ENCODE results near the gene PCSK1N.

The PCSK1N gene

DNA sequence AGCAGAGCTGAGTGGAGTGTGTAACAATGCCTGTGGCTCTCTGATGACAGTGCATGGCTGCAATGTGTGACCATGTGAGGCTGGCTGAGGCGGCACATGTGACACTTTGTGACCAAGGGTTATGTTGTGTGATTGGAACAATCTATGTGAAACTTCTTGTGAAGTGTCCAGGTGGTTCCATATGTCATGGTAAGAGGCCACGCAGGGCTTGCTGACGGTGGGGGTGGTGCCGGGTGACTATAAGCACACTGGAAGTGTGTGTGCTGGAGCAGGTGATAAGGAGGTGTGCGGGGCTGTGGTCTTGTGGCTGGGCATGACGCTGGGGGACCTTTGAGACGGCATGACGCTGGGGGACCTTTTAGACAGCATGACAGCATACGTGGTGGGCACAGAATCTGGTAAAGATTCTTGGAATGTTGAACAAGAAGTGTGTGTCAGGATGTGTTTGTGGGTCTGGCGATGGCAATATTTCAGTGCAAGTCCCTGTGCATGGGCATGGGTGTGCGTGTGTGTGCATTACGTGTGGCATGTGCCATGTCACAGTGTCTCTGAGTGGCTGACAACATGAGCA is 41.0 kb downstream of the PCSK1N start:
- DNase-seq (ENCODE audit: low read depth): no peak
- TF ChIP-seq, protein P1, sequence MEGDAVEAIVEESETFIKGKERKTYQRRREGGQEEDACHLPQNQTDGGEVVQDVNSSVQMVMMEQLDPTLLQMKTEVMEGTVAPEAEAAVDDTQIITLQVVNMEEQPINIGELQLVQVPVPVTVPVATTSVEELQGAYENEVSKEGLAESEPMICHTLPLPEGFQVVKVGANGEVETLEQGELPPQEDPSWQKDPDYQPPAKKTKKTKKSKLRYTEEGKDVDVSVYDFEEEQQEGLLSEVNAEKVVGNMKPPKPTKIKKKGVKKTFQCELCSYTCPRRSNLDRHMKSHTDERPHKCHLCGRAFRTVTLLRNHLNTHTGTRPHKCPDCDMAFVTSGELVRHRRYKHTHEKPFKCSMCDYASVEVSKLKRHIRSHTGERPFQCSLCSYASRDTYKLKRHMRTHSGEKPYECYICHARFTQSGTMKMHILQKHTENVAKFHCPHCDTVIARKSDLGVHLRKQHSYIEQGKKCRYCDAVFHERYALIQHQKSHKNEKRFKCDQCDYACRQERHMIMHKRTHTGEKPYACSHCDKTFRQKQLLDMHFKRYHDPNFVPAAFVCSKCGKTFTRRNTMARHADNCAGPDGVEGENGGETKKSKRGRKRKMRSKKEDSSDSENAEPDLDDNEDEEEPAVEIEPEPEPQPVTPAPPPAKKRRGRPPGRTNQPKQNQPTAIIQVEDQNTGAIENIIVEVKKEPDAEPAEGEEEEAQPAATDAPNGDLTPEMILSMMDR (conservative IDR thresholded peaks at IDR 0.05; ENCODE audit: low read depth, low read length): no peak
- H3K4me3 ChIP-seq (ENCODE audit: low read depth, low read length): no peak overlapping the region

DNA sequence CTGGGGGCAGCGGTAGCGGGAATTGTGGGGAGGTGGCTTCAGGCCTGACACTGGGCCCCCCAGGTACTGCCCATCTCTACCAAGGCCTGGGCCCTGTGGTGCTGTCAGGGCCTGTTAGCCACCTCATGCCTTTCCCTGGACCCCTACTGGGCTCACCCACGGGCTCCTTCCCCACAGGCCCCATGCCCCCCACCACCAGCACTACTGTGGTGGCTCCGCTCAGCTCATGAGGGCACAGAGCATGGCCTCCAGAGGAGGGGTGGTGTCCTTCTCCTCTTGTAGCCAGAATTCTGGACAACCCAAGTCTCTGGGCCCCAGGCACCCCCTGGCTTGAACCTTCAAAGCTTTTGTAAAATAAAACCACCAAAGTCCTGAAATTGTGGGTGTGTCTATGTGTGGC is 41.5 kb downstream of the PCSK1N start:
- no peak overlapping the region for H3K4me3 ChIP-seq (ENCODE audit: low read depth, low read length)
- DNase-seq (ENCODE audit: low read depth): no peak
- TF ChIP-seq, protein P1 (conservative IDR thresholded peaks at IDR 0.05; ENCODE audit: low read depth, low read length): no peak

DNA sequence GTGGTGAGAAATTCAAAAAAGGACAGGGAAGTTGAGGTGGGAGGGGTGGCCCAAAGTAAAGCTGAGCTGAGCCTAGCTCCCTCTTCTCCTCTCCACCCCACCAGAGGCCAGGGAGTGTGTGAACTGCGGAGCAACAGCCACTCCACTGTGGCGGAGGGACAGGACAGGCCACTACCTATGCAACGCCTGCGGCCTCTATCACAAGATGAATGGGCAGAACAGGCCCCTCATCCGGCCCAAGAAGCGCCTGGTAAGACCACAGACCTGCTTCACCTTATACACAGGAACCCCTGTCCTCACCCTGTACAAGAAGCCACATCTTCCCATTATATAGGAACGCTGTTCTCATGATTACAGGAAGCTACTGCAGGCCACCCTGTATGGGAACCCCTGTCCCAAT is 43.2 kb downstream of the PCSK1N start:
- H3K4me3 ChIP-seq (ENCODE audit: low read depth, low read length): no peak overlapping the region
- TF ChIP-seq, protein P1 (conservative IDR thresholded peaks at IDR 0.05; ENCODE audit: low read depth, low read length): no peak
- DNase-seq (ENCODE audit: low read depth): no peak

DNA sequence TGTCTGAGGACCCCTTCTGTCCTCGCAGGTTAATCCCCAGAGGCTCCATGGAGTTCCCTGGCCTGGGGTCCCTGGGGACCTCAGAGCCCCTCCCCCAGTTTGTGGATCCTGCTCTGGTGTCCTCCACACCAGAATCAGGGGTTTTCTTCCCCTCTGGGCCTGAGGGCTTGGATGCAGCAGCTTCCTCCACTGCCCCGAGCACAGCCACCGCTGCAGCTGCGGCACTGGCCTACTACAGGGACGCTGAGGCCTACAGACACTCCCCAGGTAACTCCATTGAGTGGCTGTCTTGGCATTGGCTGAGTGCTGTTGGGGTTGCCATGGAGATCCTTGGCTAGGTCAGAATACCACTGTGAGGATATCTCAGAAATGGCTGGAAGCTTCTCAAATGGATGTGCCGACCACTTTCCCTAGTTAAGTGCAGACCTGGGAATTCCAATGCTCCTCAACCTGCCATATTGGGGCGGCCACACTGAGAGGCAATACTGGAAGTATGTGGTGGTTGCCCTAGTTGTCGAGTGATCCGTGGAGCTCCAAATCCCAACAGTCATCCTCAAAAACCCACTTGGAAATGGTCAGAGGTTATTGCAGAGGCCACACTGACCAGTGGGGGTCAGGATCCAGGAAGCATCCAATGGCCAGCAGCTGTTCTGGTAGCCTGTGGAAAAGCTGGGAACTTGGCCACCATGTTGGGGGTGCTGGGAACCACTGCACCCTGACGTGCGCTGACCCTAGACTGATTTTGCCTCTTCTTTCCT is 44.2 kb downstream of the PCSK1N start:
- TF ChIP-seq, protein P1 (conservative IDR thresholded peaks at IDR 0.05; ENCODE audit: low read depth, low read length): no peak
- H3K4me3 ChIP-seq (ENCODE audit: low read depth, low read length): no peak overlapping the region
- no peak for DNase-seq (ENCODE audit: low read depth)

DNA sequence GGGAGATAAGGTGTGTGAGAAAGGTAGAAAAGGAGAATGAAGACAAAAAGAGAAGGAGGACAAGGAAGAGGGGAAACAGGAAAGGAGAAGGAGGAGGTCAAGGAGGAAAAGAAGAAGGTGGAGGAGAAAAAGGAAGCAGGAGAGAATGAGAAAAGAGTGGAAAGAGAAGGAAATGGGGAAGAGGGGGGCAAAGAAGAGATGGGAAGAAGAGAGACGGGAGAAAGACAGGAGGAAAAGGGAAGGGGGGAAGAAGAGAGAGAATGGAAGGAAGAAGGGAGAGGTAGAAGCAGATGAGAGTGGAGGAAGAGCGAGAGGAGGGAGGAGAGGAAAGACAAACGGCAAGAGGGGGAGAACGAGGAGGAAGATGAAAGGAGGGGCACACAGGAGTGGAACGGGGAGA is 44.9 kb downstream of the PCSK1N start:
- TF ChIP-seq, protein P1 (conservative IDR thresholded peaks at IDR 0.05; ENCODE audit: low read depth, low read length): no peak
- no peak overlapping the region for H3K4me3 ChIP-seq (ENCODE audit: low read depth, low read length)
- no peak for DNase-seq (ENCODE audit: low read depth)

DNA sequence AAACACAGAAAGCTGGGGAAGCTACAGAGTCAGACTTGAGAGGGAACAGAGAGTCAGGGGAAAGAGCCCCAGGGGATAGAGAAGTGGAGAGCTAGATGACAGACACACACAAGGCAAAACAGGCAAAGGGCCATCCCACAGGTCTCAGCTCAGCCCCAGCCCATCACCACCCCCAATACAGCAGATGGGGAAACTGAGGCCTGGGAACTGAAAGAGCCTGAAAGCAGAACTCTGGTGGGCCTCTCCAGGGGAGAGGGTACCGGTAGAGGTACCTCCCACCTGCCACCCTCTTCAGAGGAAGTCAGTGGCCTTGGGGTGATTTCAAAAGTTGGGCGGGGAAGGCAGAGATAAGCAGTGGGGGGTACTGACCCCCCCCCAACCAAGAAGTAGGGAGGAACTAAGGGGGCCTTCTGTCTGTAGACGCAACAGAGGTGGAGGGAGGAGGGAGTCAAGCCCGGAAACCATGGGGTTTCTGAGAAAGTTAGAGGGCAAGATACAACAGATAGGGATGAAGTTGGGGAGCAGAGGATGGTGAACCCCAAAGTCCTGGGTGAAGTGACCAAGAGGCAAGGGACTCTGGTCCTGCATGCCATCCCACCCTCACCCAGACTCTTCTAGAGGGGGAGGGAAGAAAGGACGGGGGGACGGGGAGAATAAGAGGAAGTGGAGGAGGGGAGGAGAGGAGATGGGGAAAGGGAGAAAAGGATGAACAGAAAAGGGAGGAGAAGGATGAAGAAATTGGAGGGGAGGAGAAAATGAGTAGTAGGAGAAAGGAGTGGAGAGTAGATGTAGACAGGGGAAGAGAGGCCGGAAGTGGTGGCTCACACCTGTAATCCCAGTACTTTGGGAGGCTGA is 45.8 kb downstream of the PCSK1N start:
- DNase-seq (ENCODE audit: low read depth): no peak
- no peak overlapping the region for H3K4me3 ChIP-seq (ENCODE audit: low read depth, low read length)
- TF ChIP-seq, protein P1 (conservative IDR thresholded peaks at IDR 0.05; ENCODE audit: low read depth, low read length): no peak

All from choroid plexus epithelial cell (primary cell).